Measurements from ENCODE around the gene GGNBP2. TPM values are rescaled to one million over a fixed set of nuclear protein-coding genes. Genes with fewer than 3 reads are reported as not detected.

GGNBP2 gene
- polyA plus RNA-seq, 1 donor from 2014 or later: 112 TPM

DNA sequence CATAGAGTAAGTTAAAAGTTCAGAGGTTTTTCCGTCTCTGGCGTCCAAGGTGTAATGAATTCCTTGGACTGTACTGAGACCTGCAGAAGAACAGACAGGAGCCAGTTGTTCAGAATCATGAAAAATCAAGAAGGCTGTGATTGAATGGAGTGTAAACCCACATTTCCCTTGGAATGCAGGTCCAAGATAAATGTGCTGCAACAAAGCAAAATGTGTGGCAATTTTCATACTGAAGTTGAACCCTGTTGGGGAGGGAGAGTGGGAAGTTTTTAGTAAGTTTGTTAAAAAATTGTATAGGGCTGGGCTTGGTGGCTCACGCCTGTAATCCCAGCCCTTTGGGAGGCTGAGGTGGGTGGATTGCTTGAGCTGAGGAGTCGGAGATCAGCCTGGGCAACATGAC, 21.4 kb downstream of the GGNBP2 start:
- no peaks in the 10 kb centered on the region for H3K79me2 ChIP-seq (replicated peaks; ENCODE audit: insufficient read depth, low read length)
- H3K4me2 ChIP-seq (ENCODE audit: low read length): no peak overlapping the region
- H3K9ac ChIP-seq (ENCODE audit: low read length): no peak overlapping the region
- H3F3A ChIP-seq (ENCODE audit: insufficient read depth, low read length, poor library complexity, severe bottlenecking): no peaks in the 10 kb centered on the region
- H4K20me1 ChIP-seq (ENCODE audit: insufficient read depth): no peaks in the 10 kb centered on the region
- H3K4me3 ChIP-seq (ENCODE audit: low read length): no peak overlapping the region
- no peaks in the 10 kb centered on the region for H3K9me3 ChIP-seq (ENCODE audit: low read length)
- TF ChIP-seq, protein P1, sequence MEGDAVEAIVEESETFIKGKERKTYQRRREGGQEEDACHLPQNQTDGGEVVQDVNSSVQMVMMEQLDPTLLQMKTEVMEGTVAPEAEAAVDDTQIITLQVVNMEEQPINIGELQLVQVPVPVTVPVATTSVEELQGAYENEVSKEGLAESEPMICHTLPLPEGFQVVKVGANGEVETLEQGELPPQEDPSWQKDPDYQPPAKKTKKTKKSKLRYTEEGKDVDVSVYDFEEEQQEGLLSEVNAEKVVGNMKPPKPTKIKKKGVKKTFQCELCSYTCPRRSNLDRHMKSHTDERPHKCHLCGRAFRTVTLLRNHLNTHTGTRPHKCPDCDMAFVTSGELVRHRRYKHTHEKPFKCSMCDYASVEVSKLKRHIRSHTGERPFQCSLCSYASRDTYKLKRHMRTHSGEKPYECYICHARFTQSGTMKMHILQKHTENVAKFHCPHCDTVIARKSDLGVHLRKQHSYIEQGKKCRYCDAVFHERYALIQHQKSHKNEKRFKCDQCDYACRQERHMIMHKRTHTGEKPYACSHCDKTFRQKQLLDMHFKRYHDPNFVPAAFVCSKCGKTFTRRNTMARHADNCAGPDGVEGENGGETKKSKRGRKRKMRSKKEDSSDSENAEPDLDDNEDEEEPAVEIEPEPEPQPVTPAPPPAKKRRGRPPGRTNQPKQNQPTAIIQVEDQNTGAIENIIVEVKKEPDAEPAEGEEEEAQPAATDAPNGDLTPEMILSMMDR (IDR thresholded peaks at IDR 0.05; ENCODE audit: poor library complexity, severe bottlenecking): no peak
- no peak for TF ChIP-seq POLR2AphosphoS5 (IDR thresholded peaks at IDR 0.05)
- TF ChIP-seq RAD21 (conservative IDR thresholded peaks at IDR 0.05): no peak
- TF ChIP-seq TAF1 (IDR thresholded peaks at IDR 0.05; ENCODE audit: low read depth): no peak
- no peak for TF ChIP-seq EP300 (conservative IDR thresholded peaks at IDR 0.05; ENCODE audit: poor library complexity, severe bottlenecking)
- TF ChIP-seq, protein P2, sequence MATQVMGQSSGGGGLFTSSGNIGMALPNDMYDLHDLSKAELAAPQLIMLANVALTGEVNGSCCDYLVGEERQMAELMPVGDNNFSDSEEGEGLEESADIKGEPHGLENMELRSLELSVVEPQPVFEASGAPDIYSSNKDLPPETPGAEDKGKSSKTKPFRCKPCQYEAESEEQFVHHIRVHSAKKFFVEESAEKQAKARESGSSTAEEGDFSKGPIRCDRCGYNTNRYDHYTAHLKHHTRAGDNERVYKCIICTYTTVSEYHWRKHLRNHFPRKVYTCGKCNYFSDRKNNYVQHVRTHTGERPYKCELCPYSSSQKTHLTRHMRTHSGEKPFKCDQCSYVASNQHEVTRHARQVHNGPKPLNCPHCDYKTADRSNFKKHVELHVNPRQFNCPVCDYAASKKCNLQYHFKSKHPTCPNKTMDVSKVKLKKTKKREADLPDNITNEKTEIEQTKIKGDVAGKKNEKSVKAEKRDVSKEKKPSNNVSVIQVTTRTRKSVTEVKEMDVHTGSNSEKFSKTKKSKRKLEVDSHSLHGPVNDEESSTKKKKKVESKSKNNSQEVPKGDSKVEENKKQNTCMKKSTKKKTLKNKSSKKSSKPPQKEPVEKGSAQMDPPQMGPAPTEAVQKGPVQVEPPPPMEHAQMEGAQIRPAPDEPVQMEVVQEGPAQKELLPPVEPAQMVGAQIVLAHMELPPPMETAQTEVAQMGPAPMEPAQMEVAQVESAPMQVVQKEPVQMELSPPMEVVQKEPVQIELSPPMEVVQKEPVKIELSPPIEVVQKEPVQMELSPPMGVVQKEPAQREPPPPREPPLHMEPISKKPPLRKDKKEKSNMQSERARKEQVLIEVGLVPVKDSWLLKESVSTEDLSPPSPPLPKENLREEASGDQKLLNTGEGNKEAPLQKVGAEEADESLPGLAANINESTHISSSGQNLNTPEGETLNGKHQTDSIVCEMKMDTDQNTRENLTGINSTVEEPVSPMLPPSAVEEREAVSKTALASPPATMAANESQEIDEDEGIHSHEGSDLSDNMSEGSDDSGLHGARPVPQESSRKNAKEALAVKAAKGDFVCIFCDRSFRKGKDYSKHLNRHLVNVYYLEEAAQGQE (IDR thresholded peaks at IDR 0.05; ENCODE audit: borderline replicate concordance): no peak
- no peak for TF ChIP-seq EZH2 (IDR thresholded peaks at IDR 0.05; ENCODE audit: borderline replicate concordance, insufficient read depth, low read length, poor library complexity, severe bottlenecking)
- TF ChIP-seq SMC3 (conservative IDR thresholded peaks at IDR 0.05; ENCODE audit: poor library complexity): no peak
- TF ChIP-seq MXI1 (conservative IDR thresholded peaks at IDR 0.05; ENCODE audit: poor library complexity, severe bottlenecking): no peak
- H3K27ac ChIP-seq (ENCODE audit: low read length): no peak overlapping the region
- no peaks in the 10 kb centered on the region for H3K27me3 ChIP-seq (ENCODE audit: insufficient read depth, low read depth, low read length)
- no peak overlapping the region for H2AFZ ChIP-seq (ENCODE audit: low read depth, low read length)
- H3K9me2 ChIP-seq (ENCODE audit: insufficient read depth, low read length): no peaks in the 10 kb centered on the region
- H3K36me3 ChIP-seq (ENCODE audit: insufficient read depth, low read length): no peaks in the 10 kb centered on the region

DNA sequence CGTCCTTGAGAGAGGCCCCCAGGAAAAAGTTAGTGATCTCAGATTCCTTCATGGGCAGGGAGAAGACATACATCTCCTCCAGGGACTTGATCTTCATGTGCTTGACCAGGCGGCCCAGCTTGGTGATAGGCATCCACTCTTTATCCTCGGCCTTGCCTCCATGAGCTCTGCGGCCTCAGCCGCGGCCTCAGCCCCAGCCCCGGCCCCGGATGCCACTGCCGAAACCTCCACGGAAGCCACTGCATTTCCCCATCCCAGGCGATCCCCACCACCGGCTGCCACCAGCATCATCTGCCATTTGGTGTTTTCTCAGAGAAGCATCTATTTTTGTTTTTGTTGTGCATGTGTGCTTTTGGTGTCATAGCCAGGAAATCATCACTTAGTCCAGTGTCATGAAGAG, 30.3 kb downstream of the GGNBP2 start:
- Histone ChIP-seq H3K27ac (ENCODE audit: low read length) (no peak overlapping the region), H3K79me2 (replicated peaks; ENCODE audit: insufficient read depth, low read length) (no peaks in the 10 kb centered on the region), H4K20me1 (ENCODE audit: insufficient read depth) (no peaks in the 10 kb centered on the region), H3K9ac (ENCODE audit: low read length) (no peak overlapping the region), H3K36me3 (ENCODE audit: insufficient read depth, low read length) (no peaks in the 10 kb centered on the region), H2AFZ (ENCODE audit: low read depth, low read length) (no peak overlapping the region), H3K27me3 (ENCODE audit: insufficient read depth, low read depth, low read length) (no peaks in the 10 kb centered on the region), H3F3A (ENCODE audit: insufficient read depth, low read length, poor library complexity, severe bottlenecking) (no peaks in the 10 kb centered on the region), H3K9me3 (ENCODE audit: low read length) (no peaks in the 10 kb centered on the region), H3K9me2 (ENCODE audit: insufficient read depth, low read length) (no peaks in the 10 kb centered on the region), H3K4me3 (ENCODE audit: low read length) (no peak overlapping the region), H3K4me2 (ENCODE audit: low read length) (no peak overlapping the region)
- TF ChIP-seq RAD21 (conservative IDR thresholded peaks at IDR 0.05) (no peak), TAF1 (IDR thresholded peaks at IDR 0.05; ENCODE audit: low read depth) (no peak), POLR2AphosphoS5 (IDR thresholded peaks at IDR 0.05) (no peak), EZH2 (IDR thresholded peaks at IDR 0.05; ENCODE audit: borderline replicate concordance, insufficient read depth, low read length, poor library complexity, severe bottlenecking) (no peak)
- TF ChIP-seq, protein P2 (IDR thresholded peaks at IDR 0.05; ENCODE audit: borderline replicate concordance): no peak

Data from neural cell (in vitro differentiated cells).